ENCODE data around the gene PTGER3. TPM values are rescaled to one million over a fixed set of nuclear protein-coding genes. Genes with fewer than 3 reads are reported as not detected.
A peak's percentile ranks its signal among the peaks of the same experiment; 100 is the strongest.

PTGER3 gene
- total RNA-seq, 1 experiment from 2014 or later: not detected

- BruUV-seq (replicated peaks): no TSS peak
- no peaks in the 10 kb centered on the region for H3K9me3 Mint-ChIP-seq (ENCODE audit: unreplicated experiment)
- H3K4me1 Mint-ChIP-seq (ENCODE audit: insufficient read depth, unreplicated experiment): no peaks in the 10 kb centered on the region
- intact Hi-C loops (cut with micrococcal nuclease): no loop called here
- no peak for DNase-seq (ENCODE audit: unreplicated experiment)
- no peaks in the 10 kb centered on the region for H3K36me3 Mint-ChIP-seq (ENCODE audit: insufficient read depth, unreplicated experiment)
- H3K27ac Mint-ChIP-seq (ENCODE audit: low read depth, unreplicated experiment): no peak overlapping the region
- ChIA-PET CTCF (no interaction called here), POLR2A (no interaction called here)
- no peak overlapping the region for H3K4me3 Mint-ChIP-seq (ENCODE audit: unreplicated experiment)
- no peak for TF ChIP-seq CTCF (IDR thresholded peaks at IDR 0.05; ENCODE audit: unreplicated experiment)
- H3K27me3 Mint-ChIP-seq (ENCODE audit: insufficient read depth, unreplicated experiment): no peaks in the 10 kb centered on the region
Observed at GRCh38 chr1:70930062-70930461, 117.6 kb downstream of the PTGER3 start.

GRCh38 chr1:70922196-70922595, 125.4 kb downstream of the PTGER3 start:
- H3K36me3 Mint-ChIP-seq (ENCODE audit: insufficient read depth, unreplicated experiment): no peaks in the 10 kb centered on the region
- ChIA-PET POLR2A (no interaction called here), CTCF (interaction anchor here (0.7 kb wide), 1 partner anchor 27 kb away, joined by 6 read pairs; no protein-coding TSS in a partner anchor)
- DNase-seq (ENCODE audit: unreplicated experiment): no peak
- no peaks in the 10 kb centered on the region for H3K4me1 Mint-ChIP-seq (ENCODE audit: insufficient read depth, unreplicated experiment)
- H3K4me3 Mint-ChIP-seq (ENCODE audit: unreplicated experiment): no peak overlapping the region
- BruUV-seq (replicated peaks): no TSS peak
- intact Hi-C loops (cut with micrococcal nuclease): no loop called here
- no peak overlapping the region for H3K27ac Mint-ChIP-seq (ENCODE audit: low read depth, unreplicated experiment)
- H3K27me3 Mint-ChIP-seq (ENCODE audit: insufficient read depth, unreplicated experiment): no peaks in the 10 kb centered on the region
- no peak for TF ChIP-seq CTCF (IDR thresholded peaks at IDR 0.05; ENCODE audit: unreplicated experiment)
- peaks cover 5% of the 10 kb centered on the region for H3K9me3 Mint-ChIP-seq (ENCODE audit: unreplicated experiment)

Small RNA genes lying within 50 kb of the gene (microRNA-seq; reads per million reads assigned to microRNA genes)
- gene MIR186: 221 reads per million, percentile 77 among the genes with 10 or more reads in this experiment

Other genes starting within 250 kb of the PTGER3 start
- gene ZRANB2, start 33.2 kb upstream of the PTGER3 start, total RNA-seq (2022): 134 and 164 TPM in 2 replicates

Measured in MCF 10A (cell line).